ENCODE measurements around the gene TRPV5. TPM values are rescaled to one million over a fixed set of nuclear protein-coding genes. Genes with fewer than 3 reads are reported as not detected.

The TRPV5 gene
- total and polyA plus RNA-seq, 2 of the 8 experiments (the other 6 are each of a cell fraction or from before 2014, with no cell fraction given): 0.03 TPM; not detected in 1

- Histone ChIP-seq H4K91ac (replicated peaks; ENCODE audit: insufficient read length, low read length) (no peak overlapping the region), H3K9me3 (ENCODE audit: insufficient read depth in 2 of 2, low read depth in 1 of 2, low read length in 1 of 2) (no peaks in the 10 kb centered on the region), H2AFZ (ENCODE audit: low read length) (no peak overlapping the region), H3K36me3 (ENCODE audit: control insufficient read depth in 2 of 4, insufficient read depth in 4 of 4, low read length in 3 of 4) (no peaks in the 10 kb centered on the region), H3K79me1 (ENCODE audit: low read depth, low read length) (no peaks in the 10 kb centered on the region), H3K4me2 (ENCODE audit: insufficient read depth in 1 of 2, low read depth in 2 of 2, low read length in 2 of 2) (no peak overlapping the region), H3K27me3 (replicated peaks in 1 of 4; ENCODE audit: control insufficient read depth in 3 of 4, extremely low read depth in 1 of 4, insufficient read depth in 3 of 4, low read length in 3 of 4) (no peaks in the 10 kb centered on the region), H4K5ac (ENCODE audit: insufficient read length, low read depth, low read length) (no peak overlapping the region), H3K56ac (replicated peaks; ENCODE audit: insufficient read length, low read depth, low read length) (no peak overlapping the region), H3K4ac (replicated peaks; ENCODE audit: insufficient read length, low read depth, low read length) (no peak overlapping the region), H3K23ac (ENCODE audit: insufficient read length) (no peak overlapping the region), H2BK120ac (replicated peaks; ENCODE audit: low read depth, low read length) (no peak overlapping the region), H3K4me3 (ENCODE audit: extremely low read depth in 1 of 4, insufficient read depth in 2 of 4, low read depth in 3 of 4, low read length in 4 of 4) (no peak overlapping the region), H2AK5ac (ENCODE audit: low read depth, low read length) (no peak overlapping the region), H2BK5ac (ENCODE audit: low read depth, low read length) (no peak overlapping the region), H2BK15ac (ENCODE audit: low read length) (no peak overlapping the region), H3K27ac (ENCODE audit: low read depth, low read length) (no peak overlapping the region), H3K14ac (ENCODE audit: insufficient read length) (no peak overlapping the region), H3K23me2 (ENCODE audit: low read depth, low read length) (no peaks in the 10 kb centered on the region), H3K4me1 (replicated peaks in 1 of 4; ENCODE audit: control insufficient read depth in 3 of 4, insufficient read depth in 4 of 4, low read length in 3 of 4) (no peaks in the 10 kb centered on the region), H4K8ac (ENCODE audit: extremely low read depth, insufficient read depth, low read length) (no peak overlapping the region), H4K20me1 (replicated peaks in 1 of 2; ENCODE audit: control insufficient read depth in 1 of 2, insufficient read depth in 2 of 2, low read length in 2 of 2) (no peaks in the 10 kb centered on the region), H3K79me2 (ENCODE audit: control insufficient read depth in 1 of 2, insufficient read depth in 2 of 2, low read length in 2 of 2) (no peaks in the 10 kb centered on the region), H2BK20ac (ENCODE audit: low read length) (no peak overlapping the region), H3K18ac (ENCODE audit: extremely low read depth, low read length) (no peak overlapping the region), H2BK12ac (ENCODE audit: low read depth, low read length) (no peak overlapping the region), H3K9ac (replicated peaks in 1 of 4; ENCODE audit: extremely low read depth in 1 of 4, low read depth in 3 of 4, low read length in 3 of 4) (no peak overlapping the region)
- DNase-seq (ENCODE audit: low read depth in 1 of 2, low spot score in 2 of 2) (no peak), FAIRE-seq (no peak)
- CTCF ChIA-PET (ENCODE audit: partially characterized antibody): interaction anchor here (2.4 to 4.3 kb wide), 3 partner anchors 12 to 34 kb away, joined by 13 to 31 read pairs (median 16); partner anchors contain the start of gene TRPV5
- POLR2A ChIA-PET (ENCODE audit: partially characterized antibody): no interaction called here
- no peak for TF ChIP-seq ATF3 (IDR thresholded peaks at IDR 0.05; ENCODE audit: insufficient read depth, low read depth, low read length)
- TF ChIP-seq ZNF274 (IDR thresholded peaks at IDR 0.05; ENCODE audit: borderline replicate concordance, extremely low read depth, low read length): no peak
- TF ChIP-seq CHD1 (IDR thresholded peaks at IDR 0.05; ENCODE audit: low read depth, low read length): no peak
- TF ChIP-seq RAD21 (IDR thresholded peaks at IDR 0.05 in 1 of 2, conservative IDR thresholded peaks at IDR 0.05 in 1 of 2; ENCODE audit: low read depth in 2 of 2, low read length in 2 of 2): no peak
- no peak for TF ChIP-seq ATF2 (IDR thresholded peaks at IDR 0.05; ENCODE audit: low read length)
- 100% methylated on average over 1 of the region's 1 CpG; no CpG with 5 or more reads in 1 of the 2 experiments for WGBS, 2 experiments (ENCODE audit: extremely low coverage in 1 of 2, insufficient coverage in 1 of 2, insufficient read length in 1 of 2, insufficient replicate concordance in 2 of 2, low coverage in 1 of 2, low lambda C conversion rate in 2 of 2, missing lambda C conversion rate in 1 of 2)
These were observed 19.4 kb downstream of the TRPV5 start for GRCh38 chr7:142914121-142914520.

Data from H1 (cell line).